GM23338 (cell line): Measurements from ENCODE around the gene SEZ6. TPM values are rescaled to one million over a fixed set of nuclear protein-coding genes. Genes with fewer than 3 reads are reported as not detected.

Source experiments
- ATAC-seq: fragments of 200-7000 bp; cut with Tn5 transposase; 3 replicates; pipeline ENCODE4 v1.9.1; 2020
- DNase-seq: peaks from one replicate; pipeline ENCODE4 v3.0.0-alpha.2; 2015; ENCODE audit warnings: low spot score
- H2AFZ ChIP-seq: fragments of 200-600 bp; sonication (generic); 2 replicates; pipeline ENCODE4 v1.8.0; 2016; ENCODE audit warnings: antibody characterized with exemption, mild to moderate bottlenecking, moderate library complexity
- H3F3A ChIP-seq: fragments of 200-600 bp; sonication (generic); replicated peaks from 2 replicates; pipeline ENCODE4 v1.8.0; 2017; ENCODE audit warnings: antibody characterized with exemption, mixed run types, low read depth
- H3K27ac ChIP-seq: fragments of 200-600 bp; sonication (generic); 2 replicates; pipeline ENCODE4 v1.6.1; 2016; ENCODE audit warnings: low read depth
- H3K27me3 ChIP-seq: fragments of 200-600 bp; sonication (generic); 2 replicates; pipeline ENCODE4 v1.8.0; 2016; ENCODE audit warnings: mild to moderate bottlenecking, mixed run types, moderate library complexity; ENCODE audit not compliant: insufficient read depth
- H3K36me3 ChIP-seq: fragments of 200-600 bp; sonication (generic); 2 replicates; pipeline ENCODE4 v1.8.0; 2016; ENCODE audit warnings: mild to moderate bottlenecking; ENCODE audit not compliant: insufficient read depth
- H3K4me1 ChIP-seq: fragments of 200-600 bp; sonication (generic); 2 replicates; pipeline ENCODE4 v1.8.0; 2016; ENCODE audit warnings: mild to moderate bottlenecking, moderate library complexity; ENCODE audit not compliant: insufficient read depth
- H3K4me2 ChIP-seq: fragments of 200-600 bp; sonication (generic); 2 replicates; pipeline ENCODE4 v1.7.1; 2017; ENCODE audit warnings: mixed run types
- H3K4me3 ChIP-seq: fragments of 200-600 bp; sonication (generic); 2 replicates; pipeline ENCODE4 v1.6.1; 2016; ENCODE audit warnings: mixed run types
- H3K79me2 ChIP-seq: fragments of 200-600 bp; sonication (generic); replicated peaks from 2 replicates; pipeline ENCODE4 v1.8.0; 2017; ENCODE audit warnings: mild to moderate bottlenecking; ENCODE audit not compliant: insufficient read depth
- H3K9me2 ChIP-seq: fragments of 200-600 bp; sonication (generic); 2 replicates; pipeline ENCODE4 v1.8.0; 2017; ENCODE audit not compliant: insufficient read depth
- H4K20me1 ChIP-seq: fragments of 200-600 bp; sonication (generic); replicated peaks from 2 replicates; pipeline ENCODE4 v1.8.0; 2017; ENCODE audit warnings: mild to moderate bottlenecking; ENCODE audit not compliant: insufficient read depth
- H3K27ac Mint-ChIP-seq: 2 replicates; pipeline ENCODE4 v1.8.0; 2020; ENCODE audit warnings: inconsistent platforms, mild to moderate bottlenecking, moderate library complexity, mixed read lengths
- H3K27me3 Mint-ChIP-seq: 3 replicates; pipeline ENCODE4 v1.8.0; 2022; ENCODE audit warnings: low read depth, mild to moderate bottlenecking, moderate library complexity, mixed read lengths, inconsistent platforms; ENCODE audit not compliant: insufficient read depth, poor library complexity
- H3K36me3 Mint-ChIP-seq: 3 replicates; pipeline ENCODE4 v1.8.0; 2021; ENCODE audit warnings: low read depth, mild to moderate bottlenecking, inconsistent platforms, moderate library complexity, mixed read lengths
- H3K4me1 Mint-ChIP-seq: 3 replicates; pipeline ENCODE4 v1.8.0; 2020; ENCODE audit warnings: mild to moderate bottlenecking, inconsistent platforms, mixed read lengths
- H3K4me3 Mint-ChIP-seq: 3 replicates; pipeline ENCODE4 v1.8.0; 2021; ENCODE audit warnings: moderate library complexity, mild to moderate bottlenecking, inconsistent platforms, mixed read lengths
- H3K9me3 Mint-ChIP-seq: 3 replicates; pipeline ENCODE4 v1.8.0; 2020; ENCODE audit warnings: moderate library complexity, mild to moderate bottlenecking, inconsistent platforms, mixed read lengths
- CREB1 ChIP-seq: fragments of 250-450 bp; sonication (Bioruptor Pico); IDR thresholded peaks from 2 replicates; pipeline ENCODE4 v1.5.0; 2020; ENCODE audit warnings: low read depth, mild to moderate bottlenecking, moderate library complexity
- CTCF ChIP-seq, 2 experiments: fragments of 200-600 bp in 1 of 2; sonication (generic) in 1 of 2; conservative IDR thresholded peaks; 2 replicates each; pipeline versions ENCODE4 v1.5.1 to v1.6.1; 2016 to 2017; ENCODE audit warnings: antibody characterized with exemption in 2 of 2, low read depth in 2 of 2, mild to moderate bottlenecking in 2 of 2, moderate library complexity in 1 of 2
- ETS1 ChIP-seq: IDR thresholded peaks from 2 replicates; pipeline ENCODE4 v1.6.1; 2016; ENCODE audit warnings: antibody characterized with exemption
- EZH2 ChIP-seq: fragments of 200-600 bp; sonication (generic); IDR thresholded peaks from one replicate; pipeline ENCODE4 v1.8.0; 2017; ENCODE audit warnings: antibody characterized with exemption, mild to moderate bottlenecking, low read depth; ENCODE audit not compliant: unreplicated experiment
- EZH2phosphoT487 ChIP-seq: fragments of 200-600 bp; sonication (generic); IDR thresholded peaks from one replicate; pipeline ENCODE4 v1.8.1; 2018; ENCODE audit warnings: antibody characterized with exemption; ENCODE audit not compliant: unreplicated experiment
- JUNB ChIP-seq: IDR thresholded peaks from one replicate; pipeline ENCODE4 v1.6.1; 2016; ENCODE audit warnings: antibody characterized with exemption; ENCODE audit not compliant: unreplicated experiment
- NANOG ChIP-seq: IDR thresholded peaks from 2 replicates; pipeline ENCODE4 v1.6.1; 2016; ENCODE audit warnings: antibody characterized with exemption, borderline replicate concordance
- POLR2AphosphoS5 ChIP-seq: IDR thresholded peaks from 2 replicates; pipeline ENCODE4 v1.6.1; 2016; ENCODE audit warnings: antibody characterized with exemption, low read depth
- REST ChIP-seq: IDR thresholded peaks from one replicate; pipeline ENCODE4 v1.6.1; 2018; ENCODE audit warnings: antibody characterized with exemption; ENCODE audit not compliant: unreplicated experiment
- STAT1 ChIP-seq: IDR thresholded peaks from one replicate; pipeline ENCODE4 v1.6.1; 2016; ENCODE audit warnings: antibody characterized with exemption; ENCODE audit not compliant: unreplicated experiment
- ZNF114 ChIP-seq: fragments of 250-450 bp; sonication (Bioruptor Pico); IDR thresholded peaks from 2 replicates; pipeline ENCODE4 v1.5.0; 2020; ENCODE audit warnings: mild to moderate bottlenecking, moderate library complexity
- ZNF331 ChIP-seq: fragments of 250-450 bp; sonication (Bioruptor Pico); IDR thresholded peaks from 2 replicates; pipeline ENCODE4 v1.5.0; 2020; ENCODE audit warnings: low read depth, mild to moderate bottlenecking, moderate library complexity
- ZNF462 ChIP-seq: fragments of 250-450 bp; sonication (Bioruptor Pico); IDR thresholded peaks from 2 replicates; pipeline ENCODE4 v1.5.0; 2020; ENCODE audit warnings: mild to moderate bottlenecking, moderate library complexity
- polyA plus RNA-seq: library from polyadenylated mRNA; unstranded; fragments of >200 nt; fragmentation: Nextera tagmentation; extraction: Ambion mirVana; gene quantifications from 2 replicates; pipeline ENCODE4 v1.2.1, GENCODE V29; 2016
- total RNA-seq: library from RNA; depleted of rRNA; stranded (reverse); fragments of >200 nt; shearing (Covaris generic); gene quantifications from 2 replicates; pipeline ENCODE4 v1.2.3, GENCODE V29; 2014

The SEZ6 gene
- total and polyA plus RNA-seq, 2 experiments from 2014 or later, result 1.0 to 6.5 TPM

GRCh38 chr17:29014716-29015115 is 8.9 kb upstream of the SEZ6 start:
- Histone ChIP-seq H3K36me3 (no peaks in the 10 kb centered on the region), H3K79me2 (no peaks in the 10 kb centered on the region), H3K27me3 (no peaks in the 10 kb centered on the region), H3K4me2 (no peak overlapping the region), H3K4me1 (peaks cover 63% of the 10 kb centered on the region), H2AFZ (peak overlapping the region; percentile 66; the same call in 1 of the 2 replicates), H3K27ac (no peak overlapping the region), H3K9me2 (0 out of 2 replicates have a peak, but pooled peaks cover 4% of the 10 kb centered on the region), H3K4me3 (no peak overlapping the region), H3F3A (peaks cover 25% of the 10 kb centered on the region), H4K20me1 (no peaks in the 10 kb centered on the region)
- Mint-ChIP-seq H3K27ac (no peak overlapping the region), H3K9me3 (no peaks in the 10 kb centered on the region), H3K36me3 (no peaks in the 10 kb centered on the region), H3K27me3 (peaks cover 16% of the 10 kb centered on the region), H3K4me3 (no peak overlapping the region), H3K4me1 (peaks cover 69% of the 10 kb centered on the region)
- DNase-seq (no peak), ATAC-seq (no peak)
- TF ChIP-seq EZH2phosphoT487, result no peak
- TF ChIP-seq REST, result no peak
- no peak for TF ChIP-seq STAT1
- TF ChIP-seq ETS1, result no peak
- TF ChIP-seq EZH2, result no peak
- no peak for TF ChIP-seq NANOG
- TF ChIP-seq POLR2AphosphoS5, result no peak
- no peak for TF ChIP-seq JUNB
- no peak for TF ChIP-seq ZNF331
- no peak for TF ChIP-seq CTCF (conservative IDR thresholded peaks at IDR 0.05; ENCODE audit: low read depth in 2 of 2)
- no peak for TF ChIP-seq CREB1 (CRISPR knock-in tag)
- TF ChIP-seq ZNF462 (CRISPR knock-in tag), result no peak
- TF ChIP-seq ZNF114 (CRISPR knock-in tag), result no peak
